GM21360 (cell line): ENCODE data around the gene DRAP1.

Experiments
- ATAC-seq: cut with Tn5 transposase; IDR thresholded peaks from one replicate; pipeline ENCODE4 v1.9.1; 2021; ENCODE audit warnings: mild to moderate bottlenecking, moderate library complexity; ENCODE audit not compliant: unreplicated experiment

DRAP1 gene

GRCh38 chr11:65958774-65959420, 39.7 kb downstream of the DRAP1 start:
- no peak for ATAC-seq

GRCh38 chr11:65960824-65961266, 41.6 kb downstream of the DRAP1 start:
- ATAC-seq = no peak

DNA sequence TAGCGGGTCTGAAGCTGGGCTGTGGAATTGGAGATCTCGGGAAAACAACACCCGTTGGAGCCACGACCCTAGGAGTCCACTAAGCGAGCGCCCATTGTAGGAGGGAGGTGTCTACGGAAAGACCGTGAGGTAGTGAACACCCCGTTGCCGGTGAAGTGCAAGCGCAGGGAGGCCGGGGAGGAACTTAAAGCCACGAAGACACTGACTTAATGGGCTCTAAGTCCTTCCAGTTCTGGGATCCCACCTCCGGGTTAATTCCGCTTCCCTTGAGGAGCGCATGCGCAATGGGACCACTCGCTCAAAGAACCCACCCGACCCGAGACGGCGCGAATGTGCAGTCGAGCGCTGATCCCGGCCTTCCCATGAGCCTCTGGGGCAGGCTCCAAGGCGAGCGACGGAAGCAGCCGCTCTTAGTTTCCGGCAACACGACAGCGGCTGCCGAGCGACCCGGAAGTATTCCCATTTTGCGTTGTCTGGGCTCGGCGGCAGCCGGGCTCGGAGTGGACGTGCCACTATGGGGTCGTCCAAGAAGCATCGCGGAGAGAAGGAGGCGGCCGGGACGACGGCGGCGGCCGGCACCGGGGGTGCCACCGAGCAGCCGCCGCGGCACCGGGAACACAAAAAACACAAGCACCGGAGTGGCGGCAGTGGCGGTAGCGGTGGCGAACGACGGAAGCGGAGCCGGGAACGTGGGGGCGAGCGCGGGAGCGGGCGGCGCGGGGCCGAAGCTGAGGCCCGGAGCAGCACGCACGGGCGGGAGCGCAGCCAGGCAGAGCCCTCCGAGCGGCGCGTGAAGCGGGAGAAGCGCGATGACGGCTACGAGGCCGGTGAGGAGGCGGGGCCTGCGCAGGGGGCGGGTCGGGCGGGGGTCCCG, 42.3 kb downstream of the DRAP1 start, which contains the start of gene SART1:
Gene SART1, plus strand, starts transcription at position 468 of the 874 bp plus-strand sequence. Its CDS starts 47 bp downstream, at position 515.
- ATAC-seq = peak; percentile 81

- no peak for ATAC-seq
These were observed 42.9 kb downstream of the DRAP1 start for GRCh38 chr11:65962141-65962564.

GRCh38 chr11:65964906-65965305, 45.7 kb downstream of the DRAP1 start:
- no peak for ATAC-seq

GRCh38 chr11:65965986-65966762, 46.9 kb downstream of the DRAP1 start:
- no peak for ATAC-seq

DNA sequence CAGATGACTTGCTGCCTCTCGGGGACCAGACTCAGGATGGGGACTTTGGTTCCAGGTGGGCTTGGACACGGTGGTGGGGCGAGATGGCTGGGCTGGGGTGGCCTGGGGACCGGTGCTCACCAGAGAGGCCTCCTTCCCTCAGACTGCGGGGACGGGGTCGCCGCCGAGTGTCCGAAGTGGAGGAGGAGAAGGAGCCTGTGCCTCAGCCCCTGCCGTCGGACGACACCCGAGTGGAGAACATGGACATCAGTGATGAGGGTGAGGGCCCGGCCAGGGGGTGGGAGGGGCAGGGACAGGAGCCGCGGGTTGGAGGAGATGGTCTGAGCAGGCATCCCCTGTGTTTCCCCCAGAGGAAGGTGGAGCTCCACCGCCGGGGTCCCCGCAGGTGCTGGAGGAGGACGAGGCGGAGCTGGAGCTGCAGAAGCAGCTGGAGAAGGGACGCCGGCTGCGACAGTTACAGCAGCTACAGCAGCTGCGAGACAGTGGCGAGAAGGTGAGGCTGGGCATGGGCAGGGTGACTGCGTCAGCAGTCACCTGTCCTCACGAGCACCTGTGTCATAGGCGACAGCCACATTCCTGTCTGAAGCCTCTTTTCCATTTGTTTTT, 48.2 kb downstream of the DRAP1 start:
- no peak for ATAC-seq

- no peak for ATAC-seq
These were observed 49.6 kb downstream of the DRAP1 start for GRCh38 chr11:65968600-65969482.
